Activated CD8-positive, alpha-beta T cell treated with anti-CD3 and anti-CD28 coated beads for 36 hours (primary cell): ENCODE results near the gene VAT1. TPM values are rescaled to one million over a fixed set of nuclear protein-coding genes. Genes with fewer than 3 reads are reported as not detected.

Source experiments
- ATAC-seq: fragments of 200-7000 bp; cut with Tn5 transposase; one replicate; pipeline ENCODE4 v1.10.0; 2021; ENCODE audit warnings: mild to moderate bottlenecking, moderate library complexity
- CTCF ChIA-PET: fragments of 350-600 bp; sonication (Branson Sonifier 250); formaldehyde crosslinking; loops from one replicate; lab custom pipeline; 2021; ENCODE audit warnings: antibody characterized with exemption; lab: Charles Lee
- POLR2A ChIA-PET: fragments of 350-600 bp; sonication (Branson Sonifier 250); formaldehyde crosslinking; loops from one replicate; lab custom pipeline; 2021; ENCODE audit warnings: antibody characterized with exemption; lab: Charles Lee
- DNase-seq: peaks from one replicate; pipeline ENCODE4 v3.0.0-alpha.2; 2020
- H3K27ac Mint-ChIP-seq: one replicate; pipeline ENCODE4 v1.8.0; 2021; ENCODE audit warnings: mild to moderate bottlenecking, mixed read lengths
- H3K27me3 Mint-ChIP-seq: one replicate; pipeline ENCODE4 v1.8.0; 2021; ENCODE audit warnings: mixed read lengths
- H3K36me3 Mint-ChIP-seq: one replicate; pipeline ENCODE4 v1.8.0; 2021; ENCODE audit warnings: low read depth, mixed read lengths
- H3K4me1 Mint-ChIP-seq: one replicate; pipeline ENCODE4 v1.8.0; 2021; ENCODE audit warnings: low read depth, mixed read lengths
- H3K4me3 Mint-ChIP-seq: one replicate; pipeline ENCODE4 v1.8.0; 2021; ENCODE audit warnings: mild to moderate bottlenecking, moderate library complexity, mixed read lengths
- H3K9me3 Mint-ChIP-seq: one replicate; pipeline ENCODE4 v1.8.0; 2021; ENCODE audit warnings: mixed read lengths
- intact Hi-C: fragments of 100-400 bp; cut with micrococcal nuclease; formaldehyde crosslinking; loops from one replicate; pipeline ENCODE4 v1.10.0; 2022
- total RNA-seq, 2 experiments: library from RNA; stranded (reverse); gene quantifications; one replicate each; pipeline ENCODE4 v1.2.3, GENCODE V29; 2021
- TF ChIP-seq, protein P1 (sequence below): fragments of 200-600 bp; IDR thresholded peaks from one replicate; pipeline ENCODE4 v1.8.0; 2022; ENCODE audit warnings: antibody characterized with exemption, mild to moderate bottlenecking

VAT1 gene
- 10 to 100 TPM; 35.9 to 39.4 TPM for total RNA-seq

DNA sequence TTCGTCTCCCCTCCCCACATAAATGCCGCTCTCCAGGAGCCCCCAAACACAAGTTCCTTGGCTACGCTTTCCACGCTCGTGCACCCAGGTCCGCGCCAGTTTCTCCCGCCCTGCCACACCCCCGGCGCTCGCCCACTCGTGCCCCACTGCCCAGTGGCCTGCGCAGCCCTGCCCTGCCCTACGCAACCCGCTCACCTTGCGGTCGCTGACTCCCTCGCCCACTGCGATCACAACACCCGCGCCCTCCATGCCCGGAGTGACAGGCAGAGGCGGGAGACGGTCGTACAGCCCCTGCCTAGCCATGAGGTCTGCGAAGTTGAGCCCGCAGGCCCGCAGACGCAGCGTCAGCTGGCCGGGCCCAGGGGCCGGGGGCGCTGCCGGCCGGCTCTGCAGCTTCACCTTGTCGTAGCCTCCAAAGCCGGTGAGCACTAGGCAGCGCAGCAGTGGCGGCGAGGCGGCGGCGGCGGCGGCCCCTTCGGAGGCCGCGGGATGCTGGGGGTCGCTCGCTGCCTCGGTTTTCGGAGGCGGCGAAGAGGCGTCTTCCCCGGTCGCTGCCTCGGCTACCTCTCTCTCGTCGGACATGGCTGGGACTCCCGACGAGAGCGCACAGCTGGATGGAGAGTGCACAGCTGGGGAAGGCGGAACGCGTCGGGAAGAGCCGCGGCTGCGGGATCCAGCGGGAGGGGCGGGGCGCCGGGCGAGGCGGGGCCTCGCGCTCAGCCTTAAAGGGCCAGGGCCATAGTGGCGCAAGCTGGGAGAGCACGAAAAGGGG, at the start of gene VAT1:
Gene VAT1, minus strand, starts transcription at position 645 of the 772 bp plus-strand sequence. Its CDS starts 63 bp downstream, at position 582.
- ChIA-PET CTCF (interaction anchor here (0.9 kb wide), 1 partner anchor 20 kb away, joined by 3 read pairs; no protein-coding TSS in a partner anchor), POLR2A (interaction anchor here (1.2 to 3.7 kb wide), 6 partner anchors 10 to 346 kb away, joined by 3 to 23 read pairs (median 6); partner anchors contain the start of genes IFI35 and RPL27)
- no peaks in the 10 kb centered on the region for H3K9me3 Mint-ChIP-seq
- no peak within 1 kb of the TSS for H3K27ac Mint-ChIP-seq
- peak within 1 kb of the TSS; percentile 86 for H3K4me3 Mint-ChIP-seq
- TF ChIP-seq, protein P1, sequence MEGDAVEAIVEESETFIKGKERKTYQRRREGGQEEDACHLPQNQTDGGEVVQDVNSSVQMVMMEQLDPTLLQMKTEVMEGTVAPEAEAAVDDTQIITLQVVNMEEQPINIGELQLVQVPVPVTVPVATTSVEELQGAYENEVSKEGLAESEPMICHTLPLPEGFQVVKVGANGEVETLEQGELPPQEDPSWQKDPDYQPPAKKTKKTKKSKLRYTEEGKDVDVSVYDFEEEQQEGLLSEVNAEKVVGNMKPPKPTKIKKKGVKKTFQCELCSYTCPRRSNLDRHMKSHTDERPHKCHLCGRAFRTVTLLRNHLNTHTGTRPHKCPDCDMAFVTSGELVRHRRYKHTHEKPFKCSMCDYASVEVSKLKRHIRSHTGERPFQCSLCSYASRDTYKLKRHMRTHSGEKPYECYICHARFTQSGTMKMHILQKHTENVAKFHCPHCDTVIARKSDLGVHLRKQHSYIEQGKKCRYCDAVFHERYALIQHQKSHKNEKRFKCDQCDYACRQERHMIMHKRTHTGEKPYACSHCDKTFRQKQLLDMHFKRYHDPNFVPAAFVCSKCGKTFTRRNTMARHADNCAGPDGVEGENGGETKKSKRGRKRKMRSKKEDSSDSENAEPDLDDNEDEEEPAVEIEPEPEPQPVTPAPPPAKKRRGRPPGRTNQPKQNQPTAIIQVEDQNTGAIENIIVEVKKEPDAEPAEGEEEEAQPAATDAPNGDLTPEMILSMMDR = no peak
- no peaks in the 10 kb centered on the region for H3K36me3 Mint-ChIP-seq
- intact Hi-C loops = loop anchor here (10.0 kb wide), 1 partner anchor 293 kb away; no protein-coding TSS in a partner anchor
- peak; percentile 54 for ATAC-seq
- DNase-seq = peak; percentile 60
- H3K4me1 Mint-ChIP-seq = peaks cover 39% of the 10 kb centered on the region
- no peaks in the 10 kb centered on the region for H3K27me3 Mint-ChIP-seq

DNA sequence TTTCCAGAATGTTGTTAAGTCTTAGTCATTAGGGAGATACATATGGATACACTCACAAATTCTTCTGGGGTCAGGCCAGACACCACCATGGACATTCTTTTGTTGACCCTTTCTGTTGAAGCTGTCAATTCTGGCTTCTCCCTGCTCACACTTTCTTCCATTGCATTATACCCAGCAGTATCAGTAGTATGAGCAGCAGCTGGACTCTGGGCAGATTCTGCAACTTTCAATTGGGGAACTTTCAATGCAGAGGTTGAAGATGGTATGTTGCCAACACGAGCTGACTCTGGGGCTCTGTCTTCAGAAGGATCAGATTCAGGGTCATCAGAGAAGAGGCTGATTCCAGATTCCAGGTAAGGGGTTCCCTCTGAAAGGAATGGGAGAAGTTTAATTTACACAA, 48.7 kb upstream of the VAT1 start:
- ATAC-seq = no peak
- Mint-ChIP-seq H3K36me3 (peaks cover 30% of the 10 kb centered on the region), H3K9me3 (no peaks in the 10 kb centered on the region), H3K27ac (no peak overlapping the region), H3K27me3 (no peaks in the 10 kb centered on the region), H3K4me1 (no peaks in the 10 kb centered on the region), H3K4me3 (no peak overlapping the region)
- intact Hi-C loops = no loop called here
- CTCF ChIA-PET = no interaction called here
- TF ChIP-seq, protein P1 = no peak
- no peak for DNase-seq
- POLR2A ChIA-PET = interaction anchor here (0.5 kb wide), 1 partner anchor 291 kb away, joined by 3 read pairs; no protein-coding TSS in a partner anchor

DNA sequence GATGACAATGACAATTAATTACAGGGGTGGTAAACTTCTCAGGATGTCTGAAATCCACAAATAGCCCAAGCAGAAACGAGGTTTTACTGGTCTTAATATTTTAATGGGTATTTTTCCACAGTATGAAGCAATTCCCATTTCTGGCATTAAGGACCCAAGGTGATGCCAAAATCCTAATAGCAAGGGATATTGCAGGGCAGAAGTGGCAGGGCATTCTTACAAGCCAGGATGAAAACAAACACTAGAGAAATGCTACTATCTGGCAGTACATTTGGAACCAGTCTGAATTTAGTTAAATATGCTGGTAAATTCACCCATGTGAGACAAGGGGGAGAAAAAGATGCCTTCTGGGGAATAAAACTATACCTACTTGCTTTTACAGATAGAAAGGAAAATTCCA, 48.1 kb upstream of the VAT1 start:
- H3K27ac Mint-ChIP-seq = no peak overlapping the region
- ChIA-PET POLR2A (no interaction called here), CTCF (no interaction called here)
- no peak for DNase-seq
- H3K4me3 Mint-ChIP-seq = no peak overlapping the region
- no peaks in the 10 kb centered on the region for H3K9me3 Mint-ChIP-seq
- intact Hi-C loops = no loop called here
- no peaks in the 10 kb centered on the region for H3K27me3 Mint-ChIP-seq
- H3K4me1 Mint-ChIP-seq = no peaks in the 10 kb centered on the region
- ATAC-seq = no peak
- H3K36me3 Mint-ChIP-seq = peaks cover 33% of the 10 kb centered on the region
- TF ChIP-seq, protein P1 = no peak

- ATAC-seq (no peak), DNase-seq (no peak)
- Mint-ChIP-seq H3K27me3 (no peaks in the 10 kb centered on the region), H3K27ac (no peak overlapping the region), H3K4me3 (no peak overlapping the region), H3K36me3 (peaks cover 30% of the 10 kb centered on the region), H3K9me3 (no peaks in the 10 kb centered on the region), H3K4me1 (no peaks in the 10 kb centered on the region)
- ChIA-PET CTCF (no interaction called here), POLR2A (interaction anchor here (1.0 to 1.2 kb wide), 2 partner anchors 12 to 55 kb away, joined by 3 read pairs; partner anchors contain the start of gene BRCA1)
- TF ChIP-seq, protein P1 = no peak
- intact Hi-C loops = no loop called here
These were observed 47.2 kb upstream of the VAT1 start for GRCh38 chr17:43069368-43069898.
